ENCODE data around the gene RNPS1. TPM values are rescaled to one million over a fixed set of nuclear protein-coding genes. Genes with fewer than 3 reads are reported as not detected.

The RNPS1 gene
- total and polyA plus RNA-seq, 8 donors, result 109 to 208 (median 194) TPM

DNA sequence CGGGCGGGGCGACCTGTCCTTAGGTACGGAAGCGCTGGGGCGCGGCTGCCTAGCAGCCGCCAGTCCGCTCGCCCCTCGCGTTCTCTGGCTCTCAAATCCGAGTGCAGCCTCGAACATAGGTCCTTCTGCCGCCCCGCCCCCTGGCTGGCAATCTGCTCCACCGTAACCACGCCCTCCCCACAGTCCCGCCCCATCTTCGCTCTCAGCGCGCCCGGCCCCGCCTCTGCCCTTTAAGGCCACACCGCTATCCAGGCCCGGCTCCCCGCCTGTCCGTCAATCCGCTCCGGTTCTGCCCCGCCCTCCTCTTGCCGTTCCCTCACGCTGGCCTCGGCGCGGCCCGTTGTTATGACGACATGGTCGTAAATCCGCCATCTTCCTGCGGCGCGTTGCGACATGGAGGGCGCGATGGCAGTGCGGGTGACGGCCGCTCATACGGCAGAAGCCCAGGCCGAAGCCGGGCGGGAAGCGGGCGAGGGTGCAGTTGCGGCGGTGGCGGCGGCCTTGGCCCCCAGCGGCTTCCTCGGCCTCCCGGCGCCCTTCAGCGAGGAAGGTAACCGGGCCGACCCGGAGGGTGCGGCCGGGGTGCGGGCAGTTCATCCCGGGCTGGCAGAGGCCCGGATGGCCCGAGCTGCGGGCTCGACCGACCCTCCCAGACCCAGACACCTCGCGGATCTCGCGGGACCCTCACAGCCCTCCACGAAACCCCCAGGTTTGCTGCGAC lies 44.5 kb downstream of the RNPS1 start, which contains the start of gene E4F1:
Gene E4F1 (plus strand): TSS at position 371 of the 721 bp plus-strand sequence. CDS start 23 bp downstream, at position 394.
- H3K4me3 ChIP-seq, result peak within 1 kb of the TSS; percentile 98 to 100
- H3K36me3 ChIP-seq, result peaks cover 0 to 6% of the 10 kb centered on the region in 2 donors
- H3K4me1 ChIP-seq, result peaks cover 9 to 34% of the 10 kb centered on the region in 2 donors
- H3K9me3 ChIP-seq, result no peaks in the 10 kb centered on the region
- peak within 1 kb of the TSS; percentile 75 to 94 for H3K27ac ChIP-seq
- no peaks in the 10 kb centered on the region for H3K27me3 ChIP-seq
- intact Hi-C loops (cut with DNase I), result no loop called here
- DNase-seq, result peak; percentile 98 to 100 (median 100)
- TF ChIP-seq, protein P1, sequence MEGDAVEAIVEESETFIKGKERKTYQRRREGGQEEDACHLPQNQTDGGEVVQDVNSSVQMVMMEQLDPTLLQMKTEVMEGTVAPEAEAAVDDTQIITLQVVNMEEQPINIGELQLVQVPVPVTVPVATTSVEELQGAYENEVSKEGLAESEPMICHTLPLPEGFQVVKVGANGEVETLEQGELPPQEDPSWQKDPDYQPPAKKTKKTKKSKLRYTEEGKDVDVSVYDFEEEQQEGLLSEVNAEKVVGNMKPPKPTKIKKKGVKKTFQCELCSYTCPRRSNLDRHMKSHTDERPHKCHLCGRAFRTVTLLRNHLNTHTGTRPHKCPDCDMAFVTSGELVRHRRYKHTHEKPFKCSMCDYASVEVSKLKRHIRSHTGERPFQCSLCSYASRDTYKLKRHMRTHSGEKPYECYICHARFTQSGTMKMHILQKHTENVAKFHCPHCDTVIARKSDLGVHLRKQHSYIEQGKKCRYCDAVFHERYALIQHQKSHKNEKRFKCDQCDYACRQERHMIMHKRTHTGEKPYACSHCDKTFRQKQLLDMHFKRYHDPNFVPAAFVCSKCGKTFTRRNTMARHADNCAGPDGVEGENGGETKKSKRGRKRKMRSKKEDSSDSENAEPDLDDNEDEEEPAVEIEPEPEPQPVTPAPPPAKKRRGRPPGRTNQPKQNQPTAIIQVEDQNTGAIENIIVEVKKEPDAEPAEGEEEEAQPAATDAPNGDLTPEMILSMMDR (IDR thresholded peaks at IDR 0.05), result peak in 1 of 2 donors; percentile 21
- ATAC-seq, result peak; percentile 99

DNA sequence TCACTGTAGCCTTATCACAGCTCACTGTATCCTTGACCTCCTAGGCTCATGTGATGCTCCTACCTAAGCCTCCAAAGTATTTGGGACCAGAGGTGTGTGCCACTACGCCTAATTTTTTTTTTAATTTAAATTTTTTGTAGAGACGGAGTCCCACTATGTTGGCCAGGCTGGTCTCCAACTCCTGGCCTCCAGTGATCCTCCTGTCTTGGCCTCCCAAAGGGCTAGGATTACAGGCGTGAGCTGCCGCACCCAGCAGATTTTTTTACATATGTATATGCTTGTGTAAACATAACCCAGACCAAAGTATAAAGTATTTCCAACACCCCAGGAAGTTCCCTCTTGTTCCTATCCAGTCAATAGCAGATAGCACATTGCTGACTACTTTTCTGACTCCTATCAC lies 51.6 kb downstream of the RNPS1 start:
- H3K27me3 ChIP-seq, result no peaks in the 10 kb centered on the region
- TF ChIP-seq, protein P1 (IDR thresholded peaks at IDR 0.05), result no peak
- H3K36me3 ChIP-seq, result peaks cover 0 to 12% of the 10 kb centered on the region in 2 donors
- H3K4me1 ChIP-seq, result peaks cover 21 to 36% of the 10 kb centered on the region in 2 donors
- H3K9me3 ChIP-seq, result no peaks in the 10 kb centered on the region
- no peak for ATAC-seq
- H3K27ac ChIP-seq, result no peak overlapping the region
- H3K4me3 ChIP-seq, result no peak overlapping the region
- DNase-seq, result no peak
- intact Hi-C loops (cut with DNase I), result no loop called here

DNA sequence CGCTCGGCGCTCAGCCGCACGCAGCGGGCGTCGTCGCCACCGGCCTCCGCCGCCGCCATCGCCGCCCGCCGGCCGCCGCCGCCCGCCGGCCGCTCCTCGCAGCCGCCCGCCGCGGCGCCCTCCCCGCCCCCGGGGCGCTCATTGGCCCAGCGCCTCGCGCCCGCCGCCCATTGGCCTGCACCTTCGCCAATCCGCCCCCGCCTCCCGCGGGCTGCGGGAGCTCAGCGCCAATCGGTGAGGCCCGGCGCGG lies 53.3 kb downstream of the RNPS1 start, which contains the start of gene PGP:
Gene PGP (minus strand): TSS at position 122 of the 250 bp plus-strand sequence. CDS start 63 bp downstream, at position 59.
- Histone ChIP-seq H3K4me1 (peaks cover 21 to 37% of the 10 kb centered on the region in 2 donors), H3K9me3 (no peaks in the 10 kb centered on the region), H3K27me3 (no peaks in the 10 kb centered on the region), H3K27ac (peak within 1 kb of the TSS; percentile 93 to 96), H3K36me3 (peaks cover 0 to 28% of the 10 kb centered on the region in 2 donors), H3K4me3 (peak within 1 kb of the TSS; percentile 69 to 87)
- DNase-seq (no peak), ATAC-seq (peak; percentile 92)
- TF ChIP-seq, protein P1 (IDR thresholded peaks at IDR 0.05), result no peak
- intact Hi-C loops (cut with DNase I), result no loop called here

DNA sequence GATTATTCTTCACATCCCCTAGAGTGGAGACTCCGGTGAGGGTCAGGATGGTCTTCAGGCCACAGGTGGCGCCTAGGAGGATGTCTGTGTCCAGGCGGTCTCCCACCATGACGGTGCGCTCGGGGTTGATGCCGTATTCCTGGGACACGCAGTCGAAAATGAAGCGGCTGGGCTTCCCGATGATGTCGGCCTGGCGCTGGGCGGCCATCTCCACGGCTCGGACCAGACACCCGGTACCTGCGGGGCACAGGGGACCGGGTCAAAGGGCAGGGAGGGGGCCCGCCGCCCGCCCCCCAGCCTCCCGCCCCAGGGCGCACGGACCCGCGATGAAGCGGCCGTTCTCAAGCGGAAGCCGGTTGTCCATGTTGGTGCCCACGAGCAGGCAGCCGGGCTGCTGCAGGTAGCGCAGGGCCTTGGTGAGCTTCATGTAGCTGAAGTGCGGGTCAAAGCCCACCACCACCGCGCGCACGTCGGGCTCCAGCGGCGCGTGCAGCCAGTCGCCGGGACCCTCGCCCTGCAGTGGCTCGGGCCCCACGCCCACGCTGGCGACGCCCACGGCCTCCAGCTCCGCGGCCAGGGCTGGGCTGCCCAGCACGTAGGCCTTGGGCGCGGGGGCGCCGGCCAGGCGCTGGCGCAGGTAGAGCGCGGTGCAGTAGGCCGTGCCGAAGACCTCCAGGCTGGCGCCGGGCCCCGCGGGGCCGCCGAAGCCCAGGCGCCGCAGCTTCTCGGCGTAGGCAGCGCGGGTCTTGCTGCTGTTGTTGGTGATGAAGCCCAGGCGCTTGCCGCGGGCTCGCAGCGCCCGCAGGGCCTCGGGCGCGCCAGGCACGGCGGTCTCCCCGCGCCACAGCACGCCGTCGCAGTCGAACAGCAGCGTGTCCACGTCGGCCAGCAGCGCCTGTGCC lies 53.9 kb downstream of the RNPS1 start:
- no peaks in the 10 kb centered on the region for H3K9me3 ChIP-seq
- no peaks in the 10 kb centered on the region for H3K27me3 ChIP-seq
- intact Hi-C loops (cut with DNase I), result no loop called here
- no peak for ATAC-seq
- peaks cover 0 to 34% of the 10 kb centered on the region in 2 donors for H3K36me3 ChIP-seq
- TF ChIP-seq, protein P1 (IDR thresholded peaks at IDR 0.05), result no peak
- DNase-seq, result peak in 1 of 4 donors; percentile 82
- peaks cover 21 to 37% of the 10 kb centered on the region in 2 donors for H3K4me1 ChIP-seq
- peak overlapping the region; percentile 69 to 87 for H3K4me3 ChIP-seq
- H3K27ac ChIP-seq, result peak overlapping the region; percentile 26 to 84

Data from left lung (tissue), 10 donors.